Adrenal gland (tissue), 5 donors: ENCODE data around the gene CDADC1.

Experiments
- CTCF ChIP-seq, 6 experiments: fragments of 450-650 bp in 4 of 6; fragments of 200-600 bp in 2 of 6; sonication (generic) in 1 of 6; IDR thresholded peaks; 1 replicate in 5 of 6; 2 replicates in 1 of 6; pipeline versions ENCODE4 v1.5.1 to v1.8.0; 2016 to 2021; ENCODE audit warnings: antibody characterized with exemption in 6 of 6, mild to moderate bottlenecking in 2 of 6, moderate library complexity in 1 of 6
- POLR2A ChIP-seq, 2 donors: fragments of 450-650 bp; IDR thresholded peaks; one replicate each; pipeline ENCODE4 v1.6.1; 2017; ENCODE audit warnings: antibody characterized with exemption in 2 of 2, mild to moderate bottlenecking in 2 of 2, moderate library complexity in 1 of 2
- donor health status: DM: no; HTN: no; CAD: no.

- TF ChIP-seq POLR2A (IDR thresholded peaks at IDR 0.05): no peak
- no peak for TF ChIP-seq CTCF (IDR thresholded peaks at IDR 0.05)
Observed at GRCh38 chr13:49295244-49295643, 47.5 kb downstream of the CDADC1 start.
